GM18505 (cell line): ENCODE data around the gene DMBT1.

Source experiments
- ATAC-seq: cut with Tn5 transposase; IDR thresholded peaks from one replicate; pipeline ENCODE4 v1.9.1; 2021; ENCODE audit not compliant: unreplicated experiment
- POLR2A ChIP-seq: IDR thresholded peaks from 4 replicates; pipeline ENCODE4 v1.6.1; 2011; ENCODE audit warnings: borderline replicate concordance; ENCODE audit not compliant: insufficient read depth, insufficient read length; ENCODE audit errors: extremely low read depth

Gene DMBT1

DNA sequence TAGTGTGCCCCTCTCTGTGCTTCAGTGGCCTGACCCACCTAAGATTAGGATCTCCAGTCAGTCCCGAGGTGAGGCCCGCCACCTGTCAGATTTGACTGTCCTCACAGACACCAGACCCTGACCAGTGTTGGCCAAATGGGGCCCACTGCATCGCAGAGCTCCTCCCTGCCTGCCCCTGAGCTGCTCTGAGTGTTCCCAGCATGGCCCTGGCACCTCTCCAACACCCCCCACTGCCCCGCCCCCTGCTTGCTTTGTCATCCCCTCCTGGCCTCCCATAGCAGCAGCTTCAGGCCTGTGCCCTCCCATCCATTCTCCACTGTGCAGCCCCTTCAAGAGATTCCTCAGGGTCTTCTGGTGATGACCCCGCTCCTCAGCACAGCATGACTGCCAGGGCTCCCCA, 71.5 kb downstream of the DMBT1 start:
- no peak for ATAC-seq
- no peak for TF ChIP-seq POLR2A

DNA sequence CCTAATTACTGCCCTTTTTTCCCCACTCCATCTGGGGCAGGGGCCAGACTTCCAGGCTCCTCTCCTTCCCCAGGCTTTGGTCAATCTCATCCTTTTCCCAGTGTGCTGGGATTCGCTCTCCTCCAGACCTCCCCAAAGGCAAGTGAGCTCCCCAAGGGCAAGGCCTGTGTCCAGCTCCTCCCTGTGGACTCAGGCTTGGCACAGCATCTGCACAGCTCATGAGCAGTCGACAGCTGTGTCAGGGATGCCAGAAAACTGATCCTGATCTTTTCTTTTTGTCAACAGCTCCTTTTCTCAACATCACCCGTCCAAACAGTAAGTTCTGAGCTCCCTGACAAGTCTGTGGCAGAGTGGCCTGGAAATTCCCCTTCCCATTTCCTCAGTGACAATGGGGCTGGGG, 72.0 kb downstream of the DMBT1 start:
- no peak for ATAC-seq
- no peak for TF ChIP-seq POLR2A

DNA sequence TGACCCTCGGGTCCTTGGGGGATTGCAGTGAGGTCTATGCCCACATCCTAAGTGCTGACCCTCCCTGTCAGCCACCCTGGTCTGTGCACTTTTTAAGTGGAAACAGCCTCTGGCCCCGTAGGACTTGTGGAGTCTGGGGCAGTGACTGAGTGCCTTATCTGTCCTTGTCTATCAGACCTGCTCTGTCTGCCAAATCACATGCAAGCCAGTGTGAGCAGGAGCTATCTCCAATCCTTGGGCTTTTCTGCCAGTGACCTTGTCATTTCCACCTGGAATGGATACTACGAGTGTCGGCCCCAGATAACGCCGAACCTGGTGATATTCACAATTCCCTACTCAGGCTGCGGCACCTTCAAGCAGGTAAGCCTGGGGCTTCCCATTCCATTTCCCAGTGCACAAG, 76.4 kb downstream of the DMBT1 start:
- no peak for ATAC-seq
- no peak for TF ChIP-seq POLR2A

DNA sequence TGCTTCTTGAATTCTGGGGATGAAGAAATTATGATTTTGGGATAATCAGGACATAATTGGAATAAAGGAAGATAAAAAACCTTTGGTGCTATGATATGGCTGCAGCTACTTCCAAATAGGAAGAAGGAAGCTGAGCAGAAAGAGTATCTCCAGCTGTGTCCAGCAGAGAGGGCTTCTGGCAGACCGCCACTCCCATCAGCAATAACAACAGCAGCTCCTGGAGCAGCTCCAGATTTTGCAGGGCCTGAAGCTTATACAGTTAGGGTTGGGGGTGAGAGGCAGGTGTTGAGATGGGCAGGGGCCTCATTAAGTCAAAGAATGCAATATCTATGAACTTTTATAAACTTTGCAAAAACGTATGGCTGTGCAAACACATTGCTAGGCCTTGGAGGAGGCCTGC, 76.8 kb downstream of the DMBT1 start:
- ATAC-seq, result no peak
- no peak for TF ChIP-seq POLR2A

DNA sequence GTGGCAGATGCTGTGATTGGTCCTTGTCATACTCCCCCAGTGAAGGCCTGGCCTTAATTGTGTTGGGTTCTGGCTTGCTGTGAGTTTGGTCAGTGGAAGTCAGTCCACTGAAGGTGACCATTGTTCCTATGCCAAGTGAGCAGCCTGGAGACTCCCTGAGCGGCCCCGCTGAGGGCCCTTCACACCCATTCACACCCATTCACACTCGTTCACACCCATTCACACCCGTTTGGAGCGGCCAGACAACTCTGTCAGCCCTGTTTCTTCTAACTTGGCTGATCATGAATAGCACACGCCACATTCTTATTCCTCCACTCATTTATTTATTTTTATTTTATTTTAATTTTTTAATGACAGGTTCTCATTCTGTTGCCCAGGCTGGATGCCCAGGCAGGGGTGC, 77.6 kb downstream of the DMBT1 start:
- TF ChIP-seq POLR2A, result no peak
- no peak for ATAC-seq

DNA sequence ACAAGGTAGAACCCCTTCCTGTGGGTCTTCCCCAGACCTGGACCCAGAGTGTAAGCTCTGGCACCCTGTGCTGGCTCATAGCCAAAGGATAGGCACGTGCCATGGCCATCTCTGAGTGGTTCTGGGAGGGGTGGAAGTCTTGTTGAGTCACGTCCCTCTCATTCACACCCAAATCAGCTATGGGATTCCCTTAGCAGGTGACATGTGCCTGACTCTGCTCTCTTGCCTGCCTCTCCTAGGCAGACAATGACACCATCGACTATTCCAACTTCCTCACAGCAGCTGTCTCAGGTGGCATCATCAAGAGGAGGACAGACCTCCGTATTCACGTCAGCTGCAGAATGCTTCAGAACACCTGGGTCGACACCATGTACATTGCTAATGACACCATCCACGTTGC, 79.2 kb downstream of the DMBT1 start:
- no peak for ATAC-seq
- TF ChIP-seq POLR2A, result no peak

DNA sequence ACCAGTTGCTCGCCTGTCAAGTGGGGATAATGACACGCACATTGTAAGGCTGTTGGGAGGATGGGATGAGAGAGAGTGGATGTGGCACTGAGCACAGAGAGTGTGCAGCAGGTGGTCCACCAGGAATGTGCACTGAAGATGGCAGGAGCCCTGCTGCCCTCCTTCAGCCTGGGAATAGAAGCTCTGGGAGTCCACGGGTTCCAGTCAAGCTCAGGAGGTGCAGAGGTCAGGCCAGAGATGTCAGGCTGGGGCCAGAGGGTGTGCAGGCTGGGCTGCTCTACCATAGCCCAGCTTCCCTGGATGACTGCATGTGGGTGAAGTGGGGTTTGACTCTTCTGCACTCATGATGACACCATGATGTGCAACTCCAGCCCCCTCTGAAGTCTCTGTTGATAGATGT, 80.4 kb downstream of the DMBT1 start:
- no peak for ATAC-seq
- TF ChIP-seq POLR2A, result no peak

DNA sequence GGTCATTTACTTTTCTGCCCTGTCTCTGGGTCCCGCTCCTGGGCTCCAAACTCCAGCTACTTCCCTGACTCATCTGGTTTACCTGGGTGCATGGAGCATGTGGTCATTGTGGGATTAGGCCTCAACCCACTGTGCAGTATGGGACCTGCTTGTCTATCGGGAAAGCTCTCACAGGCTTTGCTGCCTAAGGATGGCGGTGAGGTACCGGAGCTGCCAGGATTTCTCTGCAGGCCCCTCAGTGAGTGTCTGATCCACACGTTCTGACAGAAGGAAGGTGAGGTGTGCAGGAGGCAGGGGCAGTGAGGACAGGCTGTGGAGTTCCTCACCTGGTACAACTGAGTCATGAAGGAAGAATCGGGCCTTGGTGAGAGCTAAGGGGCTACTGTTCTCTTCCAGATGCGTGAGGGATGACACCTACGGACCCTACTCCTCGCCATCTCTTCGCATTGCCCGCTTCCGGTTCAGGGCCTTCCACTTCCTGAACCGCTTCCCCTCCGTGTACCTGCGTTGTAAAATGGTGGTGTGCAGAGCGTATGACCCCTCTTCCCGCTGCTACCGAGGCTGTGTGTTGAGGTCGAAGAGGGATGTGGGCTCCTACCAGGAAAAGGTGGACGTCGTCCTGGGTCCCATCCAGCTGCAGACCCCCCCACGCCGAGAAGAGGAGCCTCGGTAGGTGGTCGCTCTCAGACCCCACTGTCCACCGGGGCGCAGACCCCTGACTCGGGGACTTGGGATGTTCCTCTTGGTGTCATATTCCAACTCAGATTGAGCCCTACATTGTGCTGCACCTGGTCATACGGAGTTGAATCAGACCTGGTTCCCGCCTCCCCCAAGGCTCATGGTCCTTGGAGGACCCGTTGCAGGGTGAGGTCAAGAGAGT, 82.4 kb downstream of the DMBT1 start:
- no peak for ATAC-seq
- TF ChIP-seq POLR2A, result no peak

DNA sequence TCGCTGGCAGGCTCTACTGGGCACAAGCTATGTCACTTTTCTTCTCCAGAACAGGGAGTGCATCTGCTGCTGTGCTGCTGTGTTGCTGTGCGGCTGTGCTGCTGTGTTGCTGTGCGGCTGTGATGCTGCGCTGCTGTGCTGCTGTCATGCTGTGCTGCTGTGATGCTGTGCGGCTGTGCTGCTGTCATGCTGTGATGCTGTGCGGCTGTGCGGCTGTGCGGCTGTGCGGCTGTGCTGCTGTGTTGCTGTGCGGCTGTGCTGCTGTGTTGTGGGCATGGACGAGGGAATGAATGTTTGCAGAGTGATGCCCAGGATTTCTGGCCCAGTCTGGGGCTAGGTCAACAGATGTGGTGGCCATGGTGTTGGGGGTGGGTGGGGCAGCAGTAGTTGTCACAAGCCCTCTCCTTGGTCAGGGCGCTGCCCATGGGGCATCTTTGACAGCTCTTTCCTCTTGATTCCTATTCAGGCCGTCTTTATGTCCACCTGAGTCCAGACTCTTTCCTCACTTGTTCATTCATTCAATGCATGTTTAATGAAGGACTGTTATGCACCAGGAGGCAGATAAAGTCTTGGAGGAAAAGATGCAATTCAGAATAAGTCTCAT, 83.5 kb downstream of the DMBT1 start:
- ATAC-seq, result no peak
- TF ChIP-seq POLR2A, result no peak

DNA sequence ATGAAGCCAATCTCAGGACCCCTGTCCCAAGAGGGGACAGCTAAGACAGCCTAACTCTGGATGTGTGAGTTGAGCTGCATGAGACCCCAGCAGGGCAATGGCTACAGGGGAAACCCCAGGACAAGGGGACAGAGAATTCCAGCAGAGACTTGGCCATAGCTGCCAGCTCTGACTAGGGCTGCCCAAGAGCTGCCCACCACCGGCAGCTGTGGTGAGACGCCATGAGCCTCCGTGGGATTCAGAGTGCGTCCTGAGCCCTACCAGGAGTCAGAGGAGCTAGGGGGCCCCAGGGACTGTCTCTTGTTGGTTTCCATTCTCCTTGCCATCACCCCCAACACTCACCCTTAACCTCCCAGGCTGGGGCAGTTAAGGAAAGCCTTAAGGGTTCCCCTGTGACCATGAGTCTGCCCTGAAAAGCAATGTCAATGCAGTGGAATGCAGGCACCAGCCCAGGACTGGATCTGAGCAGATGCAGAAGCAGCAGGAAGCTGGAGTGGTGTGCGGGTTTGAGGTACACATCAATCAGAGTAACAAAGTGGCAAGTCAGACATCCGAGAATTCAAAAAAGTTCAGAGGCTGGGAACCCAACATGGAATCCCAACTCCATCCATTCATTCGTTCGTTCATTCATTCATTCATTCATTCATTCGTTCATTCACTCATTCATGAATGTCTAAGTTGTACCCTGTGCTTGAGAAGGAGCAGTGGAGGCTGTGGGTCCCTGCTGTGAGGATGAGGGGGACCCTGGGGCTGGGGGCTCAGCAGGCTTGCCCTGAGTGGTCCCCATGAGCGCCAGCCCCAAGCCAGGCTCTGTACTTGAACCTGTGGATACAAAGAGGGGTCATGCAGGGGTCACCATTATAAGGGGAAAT, 86.2 kb downstream of the DMBT1 start:
- ATAC-seq, result no peak
- TF ChIP-seq POLR2A, result no peak

DNA sequence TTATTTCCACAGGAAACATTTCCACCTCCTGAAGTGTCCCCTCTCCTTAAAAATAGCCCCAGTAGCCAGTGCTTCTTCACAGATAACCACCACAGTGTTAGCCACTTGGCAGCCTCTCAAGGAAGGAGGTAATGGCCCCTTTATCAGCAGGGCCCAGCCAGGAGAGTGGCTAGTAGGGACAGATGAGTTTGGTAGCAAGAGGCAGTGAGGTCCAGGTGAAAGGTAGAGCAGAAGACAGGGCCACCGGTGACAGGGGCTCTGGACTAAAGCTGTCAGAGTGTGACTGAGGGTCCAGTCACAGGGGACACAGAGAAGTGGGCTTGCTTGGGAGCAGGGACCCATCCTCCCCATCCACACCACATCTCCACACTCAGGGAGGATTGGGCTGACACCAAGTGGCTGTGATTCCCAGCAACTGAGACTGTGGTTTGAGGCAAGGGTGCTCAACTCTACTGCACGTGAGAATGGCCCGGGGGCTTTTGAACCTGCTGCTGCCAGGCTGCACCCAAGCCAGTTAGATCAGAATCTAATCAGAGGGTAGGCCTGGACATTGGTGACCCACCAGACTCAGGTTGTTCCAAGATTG, 86.9 kb downstream of the DMBT1 start:
- TF ChIP-seq POLR2A, result no peak
- no peak for ATAC-seq

DNA sequence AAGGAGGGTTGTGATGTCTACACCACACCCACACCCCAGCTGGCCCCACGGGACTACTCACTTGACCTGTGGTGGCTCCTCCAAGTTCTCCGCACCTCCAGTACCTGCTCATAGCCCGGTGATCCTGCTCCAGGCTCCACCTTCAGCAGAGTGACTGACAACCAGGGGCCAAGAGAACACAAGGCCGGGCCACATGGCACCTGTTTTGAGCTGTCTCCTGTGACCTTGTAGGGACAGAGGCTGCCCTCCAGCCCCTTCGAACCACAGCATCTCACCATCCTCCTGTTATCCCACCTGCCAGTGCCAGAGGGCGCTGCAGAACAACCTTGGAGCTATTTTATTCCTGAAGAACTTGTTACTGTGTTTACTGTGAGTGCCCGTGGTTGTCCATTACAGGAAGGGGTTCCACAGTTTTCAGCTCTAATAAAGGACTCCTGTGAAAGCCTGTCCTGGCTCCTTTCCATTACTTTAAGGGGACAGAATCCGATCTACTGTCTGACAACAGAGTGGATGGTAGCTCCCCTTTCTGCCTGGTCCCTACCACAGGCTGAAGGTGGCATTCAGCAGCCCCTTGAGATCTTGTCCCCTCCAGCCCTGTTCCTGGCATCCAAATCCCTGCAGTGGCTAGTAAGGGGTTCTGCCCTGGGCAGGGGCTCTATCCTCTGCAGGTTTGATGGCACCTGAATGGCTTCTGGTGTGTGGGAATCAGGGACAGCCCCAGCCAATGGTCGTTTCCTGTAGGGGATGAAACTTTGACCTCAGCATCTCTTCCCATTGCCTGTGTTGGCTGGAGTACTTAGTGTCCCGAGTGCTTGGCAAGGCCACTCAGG, 88.3 kb downstream of the DMBT1 start:
- TF ChIP-seq POLR2A, result no peak
- no peak for ATAC-seq

DNA sequence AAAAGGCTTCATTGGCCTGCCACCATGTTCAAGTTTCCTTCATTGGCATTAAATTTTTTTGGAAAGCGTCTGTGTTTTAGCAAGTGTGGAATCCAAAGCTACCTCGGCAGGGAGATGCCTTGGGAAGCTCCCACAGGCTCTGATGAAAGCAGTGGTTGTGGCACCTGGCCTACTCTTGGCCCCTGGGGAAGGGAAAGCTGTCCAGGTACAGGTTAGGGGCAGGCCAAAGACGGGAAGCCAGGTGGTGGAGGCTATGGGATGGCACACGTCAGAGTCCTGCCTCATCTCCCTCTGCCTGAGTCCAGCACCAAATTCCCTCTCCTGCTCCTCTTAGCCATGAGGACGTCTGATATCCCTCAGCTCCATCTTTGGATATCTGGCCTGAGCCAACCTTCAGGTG, 89.3 kb downstream of the DMBT1 start:
- TF ChIP-seq POLR2A, result no peak
- ATAC-seq, result no peak

DNA sequence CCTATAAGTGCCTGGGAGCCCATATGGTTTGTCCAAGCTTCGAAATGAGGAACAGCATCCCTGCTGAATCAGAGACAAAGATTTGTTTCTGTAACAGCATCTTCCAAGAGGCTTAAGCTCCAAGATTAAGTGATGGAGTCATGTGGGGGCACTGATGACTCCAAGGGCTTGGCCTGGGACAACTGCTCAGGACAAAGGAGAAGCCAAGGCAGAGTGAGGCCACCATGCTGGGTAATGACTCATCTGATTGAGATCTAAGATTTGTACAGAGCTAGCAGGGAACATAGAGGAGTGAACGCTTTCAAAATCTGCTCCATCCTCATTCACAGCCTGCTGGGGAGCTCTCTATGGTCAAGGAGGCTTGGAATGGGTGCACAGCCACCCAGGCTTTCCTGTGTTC, 89.8 kb downstream of the DMBT1 start:
- ATAC-seq, result no peak
- TF ChIP-seq POLR2A, result no peak
